AG04450 (cell line): ENCODE measurements around the gene MAPRE2. TPM values are rescaled to one million over a fixed set of nuclear protein-coding genes. Genes with fewer than 3 reads are reported as not detected.

Experiments used
- CTCF ChIA-PET: fragments of 300-600, 350-600 bp; formaldehyde crosslinking; extraction: SDS; loops from one replicate; lab custom pipeline; 2022; ENCODE audit warnings: antibody characterized with exemption, inconsistent platforms; lab: Charles Lee
- POLR2A ChIA-PET: fragments of 350-600 bp; formaldehyde crosslinking; extraction: SDS; loops from one replicate; lab custom pipeline; 2021; ENCODE audit warnings: antibody characterized with exemption, inconsistent platforms; lab: Yijun Ruan, JAX
- DNase-seq: peaks from one replicate; pipeline ENCODE4 v3.0.0-alpha.2; 2011; ENCODE audit warnings: low read depth, low spot score
- H3K27ac ChIP-seq: one replicate; pipeline ENCODE4 v1.5.1; 2012; ENCODE audit warnings: low read depth, low read length, control low read depth
- H3K27me3 ChIP-seq: one replicate; pipeline ENCODE4 v1.6.0; 2012; ENCODE audit warnings: low read length; ENCODE audit not compliant: control insufficient read depth, insufficient read depth
- H3K4me3 ChIP-seq: 2 replicates; pipeline ENCODE4 v1.5.1; 2011; ENCODE audit warnings: mild to moderate bottlenecking, low read depth, low read length, control low read depth
- H3K9me3 ChIP-seq: 2 replicates; pipeline ENCODE4 v1.5.1; 2012; ENCODE audit warnings: low read length; ENCODE audit not compliant: control insufficient read depth, insufficient read depth
- polyA plus RNA-seq: library from polyadenylated mRNA; depleted of rRNA; stranded (reverse); fragments of >200 nt; gene quantifications from 2 replicates; pipeline ENCODE4 v1.2.3, GENCODE V29; 2011
- TF ChIP-seq, protein P1 (sequence below): IDR thresholded peaks from 2 replicates; pipeline ENCODE4 v1.5.1; 2011; ENCODE audit warnings: low read depth, low read length, control low read depth, inconsistent platforms

MAPRE2 gene
- polyA plus RNA-seq, 1 experiment: 48.8 TPM

DNA sequence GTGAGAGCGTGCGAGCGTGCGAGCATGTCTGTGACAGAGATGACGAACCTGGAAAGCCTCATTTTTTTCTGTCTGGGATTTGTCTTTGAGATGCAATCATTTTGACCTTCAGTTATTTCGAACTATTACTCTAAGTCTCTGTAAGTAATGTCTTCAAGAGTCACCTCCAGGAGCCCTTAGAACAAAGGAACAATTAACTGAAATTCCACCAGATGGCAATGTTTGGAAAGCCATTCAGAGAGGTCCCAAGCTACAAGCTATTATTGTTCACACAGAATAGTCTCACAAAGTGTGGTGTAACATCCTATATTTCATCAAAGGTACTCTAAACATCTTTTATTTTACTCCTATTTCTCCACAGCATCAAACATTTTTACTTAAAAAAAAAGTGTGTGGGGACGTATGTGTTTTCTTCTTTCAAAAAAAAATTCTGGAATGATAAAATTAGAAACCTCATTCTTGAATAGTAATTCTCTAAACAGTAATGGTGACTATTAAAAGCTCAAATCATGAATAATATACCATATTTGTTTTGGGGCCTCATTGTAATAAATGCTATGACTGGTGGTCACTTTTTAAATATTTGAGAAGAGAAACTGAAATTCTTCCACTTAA is 35.1 kb upstream of the MAPRE2 start:
- ChIA-PET POLR2A (interaction anchor here (1.0 kb wide), 1 partner anchor 138 kb away, joined by 3 read pairs; no protein-coding TSS in a partner anchor), CTCF (interaction anchor here (0.6 to 6.0 kb wide), 21 partner anchors 9 to 349 kb away, joined by 3 to 164 read pairs (median 4); no protein-coding TSS in a partner anchor)
- no peaks in the 10 kb centered on the region for H3K9me3 ChIP-seq
- DNase-seq: peak; percentile 27
- H3K4me3 ChIP-seq: no peak overlapping the region
- peaks cover 3% of the 10 kb centered on the region for H3K27me3 ChIP-seq
- no peak overlapping the region for H3K27ac ChIP-seq
- TF ChIP-seq, protein P1, sequence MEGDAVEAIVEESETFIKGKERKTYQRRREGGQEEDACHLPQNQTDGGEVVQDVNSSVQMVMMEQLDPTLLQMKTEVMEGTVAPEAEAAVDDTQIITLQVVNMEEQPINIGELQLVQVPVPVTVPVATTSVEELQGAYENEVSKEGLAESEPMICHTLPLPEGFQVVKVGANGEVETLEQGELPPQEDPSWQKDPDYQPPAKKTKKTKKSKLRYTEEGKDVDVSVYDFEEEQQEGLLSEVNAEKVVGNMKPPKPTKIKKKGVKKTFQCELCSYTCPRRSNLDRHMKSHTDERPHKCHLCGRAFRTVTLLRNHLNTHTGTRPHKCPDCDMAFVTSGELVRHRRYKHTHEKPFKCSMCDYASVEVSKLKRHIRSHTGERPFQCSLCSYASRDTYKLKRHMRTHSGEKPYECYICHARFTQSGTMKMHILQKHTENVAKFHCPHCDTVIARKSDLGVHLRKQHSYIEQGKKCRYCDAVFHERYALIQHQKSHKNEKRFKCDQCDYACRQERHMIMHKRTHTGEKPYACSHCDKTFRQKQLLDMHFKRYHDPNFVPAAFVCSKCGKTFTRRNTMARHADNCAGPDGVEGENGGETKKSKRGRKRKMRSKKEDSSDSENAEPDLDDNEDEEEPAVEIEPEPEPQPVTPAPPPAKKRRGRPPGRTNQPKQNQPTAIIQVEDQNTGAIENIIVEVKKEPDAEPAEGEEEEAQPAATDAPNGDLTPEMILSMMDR: peak; percentile 71

DNA sequence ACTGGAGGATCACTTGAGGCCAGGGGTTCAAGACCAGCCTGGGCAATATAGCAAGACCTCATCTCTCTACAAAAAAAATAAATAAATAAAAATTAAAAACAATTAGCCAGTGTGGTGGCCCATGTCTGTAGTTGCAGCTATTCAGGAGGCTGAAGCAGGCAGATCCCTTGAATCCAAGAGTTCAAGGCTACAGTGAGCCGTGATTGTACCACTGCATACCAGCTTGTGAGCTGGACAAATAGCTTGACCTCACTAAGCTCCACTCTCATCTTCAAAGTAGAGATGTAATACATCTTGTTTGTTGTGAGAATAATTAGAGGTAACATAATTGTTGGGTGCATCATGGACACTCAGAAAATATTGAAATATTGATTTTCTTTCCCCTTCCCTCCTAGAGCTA is 31.1 kb upstream of the MAPRE2 start:
- H3K27ac ChIP-seq: no peak overlapping the region
- peaks cover 14% of the 10 kb centered on the region for H3K27me3 ChIP-seq
- DNase-seq: no peak
- no peaks in the 10 kb centered on the region for H3K9me3 ChIP-seq
- H3K4me3 ChIP-seq: no peak overlapping the region
- POLR2A ChIA-PET: no interaction called here
- CTCF ChIA-PET: interaction anchor here (0.6 to 6.0 kb wide), 5 partner anchors 15 to 1008 kb away, joined by 3 to 164 read pairs (median 5); partner anchors contain the start of gene MAPRE2
- TF ChIP-seq, protein P1: no peak

DNA sequence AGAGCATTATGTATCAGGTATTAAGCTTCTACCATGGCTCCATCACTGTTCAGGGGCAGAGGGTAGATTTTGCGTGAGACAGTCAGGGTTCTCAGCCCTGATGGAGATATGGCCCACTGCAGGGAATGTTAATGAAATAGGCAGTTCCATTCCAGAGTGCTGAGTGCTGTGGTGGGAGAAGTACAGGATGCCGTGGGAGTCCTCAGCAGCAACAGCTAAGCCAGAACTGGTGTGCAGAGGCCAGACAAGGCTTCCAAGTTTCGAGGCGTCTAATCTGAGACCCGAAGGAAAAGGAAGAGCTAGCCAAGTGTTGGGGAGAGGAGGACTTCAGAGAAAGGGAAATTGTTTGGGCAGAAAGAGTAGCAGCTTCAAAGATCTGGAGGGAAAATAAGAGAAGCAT is 30.2 kb upstream of the MAPRE2 start:
- Histone ChIP-seq H3K27me3 (peaks cover 14% of the 10 kb centered on the region), H3K9me3 (no peaks in the 10 kb centered on the region), H3K27ac (no peak overlapping the region), H3K4me3 (no peak overlapping the region)
- TF ChIP-seq, protein P1: no peak
- CTCF ChIA-PET: interaction anchor here (1.5 to 6.0 kb wide), 2 partner anchors 132 to 219 kb away, joined by 4 to 164 read pairs; no protein-coding TSS in a partner anchor
- POLR2A ChIA-PET: no interaction called here
- no peak for DNase-seq

DNA sequence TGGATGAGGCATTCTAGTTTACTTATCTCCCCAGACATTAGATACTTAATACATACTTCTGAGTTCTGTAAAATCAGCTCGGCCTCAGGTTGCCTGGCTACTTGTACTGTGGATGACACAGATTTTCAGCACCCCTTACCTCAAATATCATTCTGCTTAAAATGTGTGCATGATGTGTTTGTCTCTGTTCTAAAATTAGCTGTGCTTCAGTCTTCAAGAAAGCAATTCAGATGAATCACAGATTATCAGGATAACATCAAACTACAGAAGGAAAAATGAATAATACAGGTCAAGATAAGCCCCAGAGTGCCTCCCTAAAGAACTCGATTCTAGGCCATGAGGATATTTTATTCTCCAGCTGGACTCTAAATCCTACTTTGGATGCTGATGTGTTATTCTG is 21.3 kb upstream of the MAPRE2 start:
- Histone ChIP-seq H3K27me3 (peaks cover under 1% of the 10 kb centered on the region), H3K27ac (no peak overlapping the region), H3K9me3 (no peaks in the 10 kb centered on the region), H3K4me3 (no peak overlapping the region)
- TF ChIP-seq, protein P1: no peak
- POLR2A ChIA-PET: no interaction called here
- DNase-seq: no peak
- CTCF ChIA-PET: interaction anchor here (1.7 to 2.6 kb wide), 2 partner anchors 13 to 124 kb away, joined by 10 to 13 read pairs; no protein-coding TSS in a partner anchor

DNA sequence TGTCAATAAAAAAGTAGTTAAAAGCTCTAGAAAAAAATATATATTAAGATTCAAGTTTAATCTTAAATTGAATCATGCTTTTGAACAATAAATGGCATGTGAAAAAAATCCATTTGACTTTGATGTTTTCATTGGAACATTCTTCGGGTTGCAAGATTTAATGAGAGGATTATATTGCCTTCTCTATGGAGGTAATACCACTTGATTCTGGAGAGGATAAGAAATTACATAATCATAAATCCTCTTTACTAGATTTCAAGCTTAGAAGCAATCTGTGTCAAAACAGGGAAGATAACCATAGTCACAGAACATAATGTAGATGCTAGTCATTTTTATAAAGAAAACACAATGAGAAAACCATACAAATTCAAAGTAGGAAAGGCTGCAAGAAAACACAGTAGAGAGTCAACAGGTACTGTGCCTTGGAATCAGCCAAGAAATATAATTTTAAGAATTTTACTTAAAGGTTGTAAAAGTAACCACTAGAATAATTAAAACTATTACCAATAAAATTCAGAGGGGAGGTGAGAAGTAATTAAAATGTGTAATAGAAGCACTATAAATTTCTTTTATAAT is 18.7 kb upstream of the MAPRE2 start:
- ChIA-PET CTCF (interaction anchor here (0.6 kb wide), 1 partner anchor 123 kb away, joined by 3 read pairs; no protein-coding TSS in a partner anchor), POLR2A (no interaction called here)
- TF ChIP-seq, protein P1: no peak
- Histone ChIP-seq H3K27ac (no peak overlapping the region), H3K4me3 (no peak overlapping the region), H3K27me3 (no peaks in the 10 kb centered on the region), H3K9me3 (no peaks in the 10 kb centered on the region)
- no peak for DNase-seq
